Gastrocnemius medialis (tissue), 4 donors: Measurements from ENCODE around the gene DENND1A.

Source experiments
- CTCF ChIP-seq, 5 experiments: fragments of 450-650 bp in 3 of 5; fragments of 200-600 bp in 2 of 5; sonication (generic) in 2 of 5; IDR thresholded peaks in 4 of 5; conservative IDR thresholded peaks in 1 of 5; 1 replicate in 4 of 5; 2 replicates in 1 of 5; pipeline ENCODE4 v1.5.1; 2016 to 2019; ENCODE audit warnings: antibody characterized with exemption in 5 of 5, mild to moderate bottlenecking in 3 of 5, moderate library complexity in 3 of 5
- POLR2A ChIP-seq, 2 donors: fragments of 450-650 bp; IDR thresholded peaks; one replicate each; pipeline ENCODE4 v1.6.1; 2017; ENCODE audit warnings: antibody characterized with exemption in 2 of 2, mild to moderate bottlenecking in 2 of 2, moderate library complexity in 2 of 2

- no peak for TF ChIP-seq CTCF (IDR thresholded peaks at IDR 0.05 in 4 of 5, conservative IDR thresholded peaks at IDR 0.05 in 1 of 5)
- no peak for TF ChIP-seq POLR2A (IDR thresholded peaks at IDR 0.05)
Observed at GRCh38 chr9:123373447-123373923, 556.4 kb downstream of the DENND1A start.
